SJCRH30 (cell line): ENCODE data around the gene IPCEF1. TPM values are rescaled to one million over a fixed set of nuclear protein-coding genes. Genes with fewer than 3 reads are reported as not detected.
A peak's percentile ranks its signal among the peaks of the same experiment; 100 is the strongest.

ENCODE experiments used
- DNase-seq, 2 experiments: peaks; one replicate each; pipeline ENCODE4 v3.0.0-alpha.2; 2015 to 2020
- H3K27ac ChIP-seq: fragments of 250-450 bp; sonication (Bioruptor Pico); 2 replicates; pipeline ENCODE4 v1.5.1; 2020; ENCODE audit warnings: mild to moderate bottlenecking, moderate library complexity
- H3K27me3 ChIP-seq: fragments of 250-450 bp; sonication (Bioruptor Pico); 2 replicates; pipeline ENCODE4 v1.5.1; 2020; ENCODE audit warnings: mild to moderate bottlenecking, moderate library complexity
- H3K36me3 ChIP-seq: fragments of 250-450 bp; sonication (Bioruptor Pico); 2 replicates; pipeline ENCODE4 v1.5.1; 2020; ENCODE audit warnings: mild to moderate bottlenecking, moderate library complexity
- H3K4me1 ChIP-seq: fragments of 250-450 bp; sonication (Bioruptor Pico); 2 replicates; pipeline ENCODE4 v1.5.1; 2020; ENCODE audit warnings: mild to moderate bottlenecking, moderate library complexity
- H3K4me3 ChIP-seq: fragments of 250-450 bp; sonication (Bioruptor Pico); 2 replicates; pipeline ENCODE4 v1.5.1; 2020; ENCODE audit warnings: mild to moderate bottlenecking, moderate library complexity
- H3K9me3 ChIP-seq: fragments of 250-450 bp; sonication (Bioruptor Pico); replicated peaks from 2 replicates; pipeline ENCODE4 v1.5.1; 2020; ENCODE audit warnings: mild to moderate bottlenecking, moderate library complexity
- total RNA-seq: library from RNA; depleted of rRNA; stranded (reverse); fragments of >200 nt; shearing (Covaris generic); gene quantifications from 2 replicates; pipeline ENCODE4 v1.2.3, GENCODE V29; 2014

Gene IPCEF1
- total RNA-seq, 1 experiment from 2014 or later: 1.5 TPM

GRCh38 chr6:154274168-154274567 is 82.4 kb downstream of the IPCEF1 start:
- Histone ChIP-seq H3K9me3 (no peaks in the 10 kb centered on the region), H3K27me3 (no peaks in the 10 kb centered on the region), H3K4me1 (peaks cover 18% of the 10 kb centered on the region), H3K4me3 (peak overlapping the region; percentile 15; the same call in 1 of the 2 replicates), H3K36me3 (no peaks in the 10 kb centered on the region), H3K27ac (peak overlapping the region; percentile 91)
- DNase-seq: no peak

- Histone ChIP-seq H3K9me3 (no peaks in the 10 kb centered on the region), H3K4me1 (peaks cover 8% of the 10 kb centered on the region; the same call in 1 of the 2 replicates), H3K27me3 (no peaks in the 10 kb centered on the region), H3K4me3 (no peak overlapping the region), H3K27ac (no peak overlapping the region), H3K36me3 (no peaks in the 10 kb centered on the region)
- DNase-seq: no peak
These were observed 88.1 kb downstream of the IPCEF1 start for GRCh38 chr6:154268486-154268885.

GRCh38 chr6:154267508-154268106 is 89.0 kb downstream of the IPCEF1 start:
- H3K27me3 ChIP-seq: no peaks in the 10 kb centered on the region
- H3K9me3 ChIP-seq: no peaks in the 10 kb centered on the region
- no peak overlapping the region for H3K4me3 ChIP-seq
- H3K36me3 ChIP-seq: no peaks in the 10 kb centered on the region
- H3K27ac ChIP-seq: no peak overlapping the region
- H3K4me1 ChIP-seq: peaks cover 6% of the 10 kb centered on the region; the same call in 1 of the 2 replicates
- no peak for DNase-seq

DNA sequence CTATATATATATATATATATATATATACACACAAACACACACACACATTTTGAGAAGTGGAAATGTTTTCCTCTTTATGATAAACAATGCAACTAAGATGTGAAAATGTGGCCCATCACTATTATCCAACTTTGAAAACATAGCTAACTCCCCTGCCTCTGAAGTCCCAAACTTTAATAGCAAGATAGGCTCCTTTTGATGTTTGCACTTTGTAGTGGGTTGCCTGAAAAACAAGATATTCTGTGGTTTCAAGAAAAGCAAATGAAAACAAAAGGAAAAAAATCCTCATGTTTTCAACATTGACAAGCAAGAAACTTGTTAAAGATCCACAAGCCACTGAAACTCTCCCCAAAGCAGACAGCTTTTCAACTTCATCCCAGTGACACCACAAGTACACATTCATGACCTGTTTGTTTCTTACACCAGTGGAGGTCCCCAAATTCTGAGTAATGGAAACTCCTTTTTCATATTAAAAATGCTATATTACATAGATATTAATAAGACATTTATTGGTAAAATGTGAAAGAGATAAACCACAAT is 90.0 kb downstream of the IPCEF1 start:
- DNase-seq: no peak
- H3K9me3 ChIP-seq: no peaks in the 10 kb centered on the region
- no peaks in the 10 kb centered on the region for H3K27me3 ChIP-seq
- H3K4me1 ChIP-seq: no peaks in the 10 kb centered on the region
- no peak overlapping the region for H3K27ac ChIP-seq
- no peaks in the 10 kb centered on the region for H3K36me3 ChIP-seq
- no peak overlapping the region for H3K4me3 ChIP-seq

DNA sequence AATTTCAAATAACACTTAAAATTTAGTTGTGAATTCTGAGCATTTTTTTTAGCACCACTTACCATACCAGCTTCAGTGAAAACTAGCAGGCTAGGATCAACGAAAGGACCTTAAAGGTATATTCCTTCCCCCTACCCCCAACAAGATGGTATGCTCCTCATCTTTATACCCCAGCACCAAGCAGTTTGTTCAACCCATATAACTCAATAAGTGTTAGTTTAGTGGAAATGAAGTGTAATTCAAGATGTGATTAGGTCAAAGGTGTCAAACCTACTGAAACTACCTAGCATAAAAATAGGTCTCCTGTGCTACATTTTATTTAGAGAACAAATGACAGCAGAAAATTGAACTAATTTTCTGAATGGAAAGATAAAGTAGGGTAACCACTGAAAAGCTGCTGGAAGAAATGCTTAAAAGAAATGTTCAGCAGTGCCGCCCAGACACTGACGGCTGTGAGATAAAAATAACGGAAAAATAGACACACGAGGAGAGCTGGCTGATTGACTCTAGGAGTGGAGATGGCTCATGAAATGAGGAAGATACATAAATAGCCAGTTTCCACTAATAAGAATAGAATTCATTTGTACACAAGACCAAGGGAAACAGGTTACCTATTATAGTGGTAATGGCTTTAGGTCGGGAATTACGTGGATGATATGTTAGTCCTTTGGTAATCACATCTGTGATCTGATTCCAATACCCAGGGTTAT is 94.8 kb downstream of the IPCEF1 start:
- no peak overlapping the region for H3K4me3 ChIP-seq
- no peaks in the 10 kb centered on the region for H3K36me3 ChIP-seq
- no peaks in the 10 kb centered on the region for H3K4me1 ChIP-seq
- no peaks in the 10 kb centered on the region for H3K27me3 ChIP-seq
- DNase-seq: no peak
- no peak overlapping the region for H3K27ac ChIP-seq
- no peaks in the 10 kb centered on the region; the same call in 1 of the 2 replicates for H3K9me3 ChIP-seq

DNA sequence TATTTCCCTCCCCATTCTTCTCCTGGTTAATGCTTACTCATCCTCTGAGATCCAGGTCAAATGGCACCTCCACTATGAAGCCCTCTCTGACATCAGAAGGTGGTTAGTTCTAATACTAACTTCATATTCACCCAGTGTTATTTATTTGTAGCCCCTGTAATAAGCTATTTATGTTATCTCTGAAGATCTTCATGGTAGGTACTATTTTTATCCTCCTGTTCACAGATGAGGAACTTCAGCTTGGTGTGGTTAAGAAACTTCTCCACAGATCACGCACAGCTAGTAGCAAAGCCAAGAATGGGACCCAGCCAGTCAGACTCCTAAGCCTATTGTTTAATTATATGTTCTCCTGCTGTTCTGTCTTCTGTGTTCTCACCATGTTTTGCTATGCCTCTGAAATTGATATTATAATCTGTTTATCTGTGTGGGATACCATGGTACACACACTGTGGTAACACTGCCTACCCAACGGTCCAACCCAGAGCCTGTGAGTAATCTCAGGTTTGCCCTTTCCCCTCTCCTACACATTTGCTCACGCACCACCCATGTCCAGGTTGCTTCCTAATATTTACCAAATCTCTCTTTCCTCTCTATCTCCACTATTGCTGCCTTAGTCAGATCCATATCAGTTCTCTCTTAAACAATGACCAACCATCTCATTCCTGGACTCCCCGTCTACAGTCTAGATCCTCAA is 98.4 kb downstream of the IPCEF1 start:
- H3K27me3 ChIP-seq: no peaks in the 10 kb centered on the region
- no peaks in the 10 kb centered on the region for H3K4me1 ChIP-seq
- peak; percentile 15 to 26 for DNase-seq
- H3K4me3 ChIP-seq: no peak overlapping the region
- H3K27ac ChIP-seq: no peak overlapping the region
- H3K36me3 ChIP-seq: no peaks in the 10 kb centered on the region
- H3K9me3 ChIP-seq: no peaks in the 10 kb centered on the region; the same call in 1 of the 2 replicates

- H3K4me1 ChIP-seq: no peaks in the 10 kb centered on the region
- H3K4me3 ChIP-seq: no peak overlapping the region
- H3K9me3 ChIP-seq: no peaks in the 10 kb centered on the region; the same call in 1 of the 2 replicates
- H3K27ac ChIP-seq: no peak overlapping the region
- no peaks in the 10 kb centered on the region for H3K36me3 ChIP-seq
- no peaks in the 10 kb centered on the region for H3K27me3 ChIP-seq
- DNase-seq: no peak
These were observed 99.5 kb downstream of the IPCEF1 start for GRCh38 chr6:154257067-154257466.

DNA sequence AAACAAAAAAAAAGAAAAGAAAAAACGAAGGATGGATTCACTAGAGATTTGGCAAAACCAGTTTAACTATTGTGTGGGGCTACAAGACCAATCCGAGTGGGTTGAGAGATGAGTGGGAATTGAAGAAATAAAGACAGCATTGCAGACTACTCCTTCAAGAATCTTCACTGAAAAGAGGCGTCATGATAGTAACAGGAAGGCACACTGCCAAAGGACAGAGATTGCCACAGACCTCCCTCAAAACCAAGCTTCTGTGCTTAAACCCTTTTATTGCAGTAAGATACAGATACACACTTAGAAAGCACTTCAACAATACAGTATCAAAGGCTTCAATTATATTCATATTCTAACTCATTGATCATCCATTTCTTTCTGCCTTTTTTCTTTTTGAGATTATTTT is 103.9 kb downstream of the IPCEF1 start:
- Histone ChIP-seq H3K36me3 (no peaks in the 10 kb centered on the region), H3K9me3 (no peaks in the 10 kb centered on the region; the same call in 1 of the 2 replicates), H3K4me3 (no peak overlapping the region), H3K27ac (no peak overlapping the region), H3K4me1 (no peaks in the 10 kb centered on the region), H3K27me3 (no peaks in the 10 kb centered on the region)
- no peak for DNase-seq

DNA sequence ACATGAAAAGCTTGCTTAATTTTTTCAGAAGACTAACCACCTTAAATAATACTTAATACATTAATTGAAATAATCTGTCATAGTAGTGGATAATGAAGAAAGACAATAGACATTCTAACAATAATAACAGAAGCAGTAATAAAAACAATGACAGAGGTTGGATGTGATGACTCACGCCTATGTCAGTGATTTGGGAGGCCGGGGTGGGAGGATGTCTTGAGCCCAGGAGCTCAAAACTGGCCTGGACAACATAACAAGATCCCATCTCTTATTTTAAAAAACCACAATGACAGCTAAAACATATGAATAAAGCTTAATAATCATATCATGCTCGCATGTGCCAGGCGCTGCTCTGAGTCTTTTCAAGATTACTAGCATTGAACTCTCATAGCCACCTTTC is 105.5 kb downstream of the IPCEF1 start:
- Histone ChIP-seq H3K9me3 (no peaks in the 10 kb centered on the region), H3K27me3 (no peaks in the 10 kb centered on the region), H3K4me3 (no peak overlapping the region), H3K36me3 (no peaks in the 10 kb centered on the region), H3K4me1 (no peaks in the 10 kb centered on the region), H3K27ac (no peak overlapping the region)
- DNase-seq: no peak

DNA sequence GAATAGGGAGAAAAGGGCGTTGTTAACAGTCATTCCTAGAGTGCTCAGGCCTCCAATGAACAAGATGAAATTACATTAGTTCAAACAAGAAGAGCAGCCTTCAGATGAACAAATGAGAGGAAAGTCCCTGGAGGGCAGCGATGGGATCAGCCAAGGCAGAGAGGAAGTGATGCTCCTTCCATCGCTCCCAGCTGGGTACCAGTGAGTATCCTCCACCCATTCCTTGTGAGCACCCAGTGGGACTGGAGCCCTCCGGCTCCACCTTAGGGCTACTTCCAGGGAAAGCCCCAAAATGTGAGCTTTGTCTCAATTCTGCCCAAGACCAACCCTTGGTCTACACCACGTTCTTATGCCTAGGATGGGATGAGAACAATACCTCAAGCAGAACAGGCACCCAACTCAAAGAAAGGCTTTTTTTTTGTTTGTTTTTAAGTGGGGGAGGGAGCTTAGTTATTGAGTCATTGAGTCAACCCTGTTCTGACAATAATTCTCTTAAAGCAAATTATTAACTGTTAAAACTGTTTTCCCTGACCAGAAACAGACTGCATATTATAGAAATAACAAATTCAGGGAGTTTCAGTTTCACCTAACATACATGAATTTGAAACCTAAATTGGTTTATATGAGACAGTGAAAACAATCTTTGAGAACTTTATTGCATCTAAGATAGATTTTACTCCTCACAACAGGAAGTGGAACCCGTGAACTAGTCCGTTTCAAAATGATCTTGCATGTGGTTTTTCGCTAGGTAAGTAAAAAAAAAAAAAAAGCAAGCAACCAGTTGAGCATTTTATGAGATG is 106.9 kb downstream of the IPCEF1 start:
- Histone ChIP-seq H3K27me3 (no peaks in the 10 kb centered on the region), H3K4me1 (no peaks in the 10 kb centered on the region), H3K27ac (no peak overlapping the region), H3K4me3 (no peak overlapping the region), H3K9me3 (no peaks in the 10 kb centered on the region), H3K36me3 (no peaks in the 10 kb centered on the region)
- DNase-seq: no peak

DNA sequence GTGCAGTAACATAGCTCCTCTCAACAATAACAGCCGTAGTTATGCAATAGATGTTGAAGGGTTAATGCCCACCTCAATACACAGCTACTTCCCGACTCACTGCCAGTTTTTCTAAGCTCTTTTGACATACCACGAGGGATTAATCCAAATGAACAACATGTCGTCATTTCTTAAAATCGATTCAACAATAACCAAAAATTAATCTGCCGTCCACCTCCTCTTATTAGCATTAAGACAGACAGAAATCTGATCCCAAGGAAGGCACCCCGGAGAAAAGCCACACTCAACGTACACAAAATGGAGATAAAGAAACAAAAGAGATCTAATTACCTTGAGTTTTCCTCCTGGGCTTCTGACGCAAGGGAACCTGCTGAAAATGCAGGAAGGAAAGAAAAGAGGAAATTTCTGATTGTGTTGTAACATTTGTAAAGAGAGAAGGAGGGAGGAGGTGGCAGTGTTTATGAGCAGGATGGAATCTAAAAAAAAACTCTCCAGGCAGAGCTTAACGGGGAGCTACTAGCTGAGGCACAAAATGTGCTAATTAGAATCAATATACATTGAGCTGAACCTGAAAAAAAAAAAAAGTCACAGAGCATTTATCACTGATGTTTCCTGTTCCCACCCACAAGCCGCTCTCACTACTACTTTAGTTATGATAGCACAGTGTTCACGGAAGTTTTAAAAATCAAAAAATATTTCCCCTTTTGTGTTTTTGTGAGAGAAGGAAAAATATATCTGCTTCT is 109.3 kb downstream of the IPCEF1 start:
- Histone ChIP-seq H3K4me1 (no peaks in the 10 kb centered on the region), H3K27me3 (no peaks in the 10 kb centered on the region), H3K4me3 (peak overlapping the region; percentile 60), H3K36me3 (no peaks in the 10 kb centered on the region), H3K27ac (peak overlapping the region; percentile 38), H3K9me3 (no peaks in the 10 kb centered on the region)
- DNase-seq: peak; percentile 10 to 48

DNA sequence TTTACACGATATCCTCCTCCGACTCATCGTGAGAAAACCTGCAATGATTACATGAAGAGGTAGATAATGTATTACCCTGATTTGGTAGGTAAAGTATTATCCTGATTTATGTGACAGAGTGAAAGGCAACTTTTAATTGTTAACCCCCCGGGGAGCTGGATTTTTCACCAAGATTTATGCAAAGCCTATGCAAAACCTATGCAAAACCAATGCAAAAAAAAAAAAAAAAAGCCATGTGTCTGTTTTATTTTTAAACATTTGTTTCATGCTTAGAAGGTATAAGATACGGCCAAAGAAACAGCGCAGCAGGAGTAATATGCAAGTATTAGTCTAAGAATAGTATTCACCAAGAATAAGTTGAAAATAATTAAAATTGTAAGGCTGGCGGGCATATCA is 109.9 kb downstream of the IPCEF1 start:
- Histone ChIP-seq H3K4me3 (peak overlapping the region; percentile 60), H3K4me1 (no peaks in the 10 kb centered on the region), H3K36me3 (no peaks in the 10 kb centered on the region), H3K27me3 (no peaks in the 10 kb centered on the region), H3K9me3 (no peaks in the 10 kb centered on the region), H3K27ac (no peak overlapping the region)
- no peak for DNase-seq

GRCh38 chr6:154245506-154245905 is 111.1 kb downstream of the IPCEF1 start:
- Histone ChIP-seq H3K36me3 (no peaks in the 10 kb centered on the region), H3K4me3 (no peak overlapping the region), H3K9me3 (no peaks in the 10 kb centered on the region), H3K27me3 (no peaks in the 10 kb centered on the region), H3K4me1 (no peaks in the 10 kb centered on the region), H3K27ac (no peak overlapping the region)
- DNase-seq: no peak
